Sciatic nerve (tissue), 2 donors: Measurements from ENCODE around the gene ASXL1. TPM values are rescaled to one million over a fixed set of nuclear protein-coding genes. Genes with fewer than 3 reads are reported as not detected.
A peak's percentile ranks its signal among the peaks of the same experiment; 100 is the strongest.

Source experiments
- ATAC-seq: fragments of 200-7000 bp; cut with Tn5 transposase; one replicate; pipeline ENCODE4 v1.9.1; 2020; ENCODE audit warnings: mild to moderate bottlenecking, moderate library complexity
- DNase-seq: peaks from one replicate; pipeline ENCODE4 v3.0.0-alpha.2; 2020; ENCODE audit warnings: low spot score
- intact Hi-C: fragments of 100-400 bp; cut with DNase I; formaldehyde crosslinking; loops from one replicate; pipeline ENCODE4 v1.14.2; 2022
- total RNA-seq: library from RNA; stranded (reverse); fragmentation: NEBNext Ultra II Directional; extraction: Animal tissue kit (Norgen Biotek cat#: 25700); gene quantifications from one replicate; pipeline ENCODE4 v1.2.1, GENCODE V29; 2021
- donor health status: DM: no; HTN: no; CAD: no.
- donor health status: DM: no; HTN: no; CAD: no.

Gene ASXL1
- total RNA-seq, 1 donor from 2014 or later = 113 TPM

DNA sequence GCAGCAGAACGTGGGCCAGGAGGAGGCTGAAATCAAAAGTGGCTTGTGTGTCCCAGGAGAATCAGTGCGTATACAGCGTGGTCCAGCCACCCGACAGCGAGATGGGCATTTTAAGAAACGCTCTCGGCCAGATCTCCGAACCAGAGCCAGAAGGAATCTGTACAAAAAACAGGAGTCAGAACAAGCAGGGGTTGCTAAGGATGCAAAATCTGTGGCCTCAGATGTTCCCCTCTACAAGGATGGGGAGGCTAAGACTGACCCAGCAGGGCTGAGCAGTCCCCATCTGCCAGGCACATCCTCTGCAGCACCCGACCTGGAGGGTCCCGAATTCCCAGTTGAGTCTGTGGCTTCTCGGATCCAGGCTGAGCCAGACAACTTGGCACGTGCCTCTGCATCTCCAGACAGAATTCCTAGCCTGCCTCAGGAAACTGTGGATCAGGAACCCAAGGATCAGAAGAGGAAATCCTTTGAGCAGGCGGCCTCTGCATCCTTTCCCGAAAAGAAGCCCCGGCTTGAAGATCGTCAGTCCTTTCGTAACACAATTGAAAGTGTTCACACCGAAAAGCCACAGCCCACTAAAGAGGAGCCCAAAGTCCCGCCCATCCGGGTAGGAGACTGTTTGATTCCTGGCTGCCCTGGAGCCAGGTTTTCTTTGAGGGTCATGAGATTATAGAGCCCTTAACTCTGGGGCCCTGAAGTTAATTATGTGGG lies 75.3 kb downstream of the ASXL1 start:
- ATAC-seq (peak; percentile 20), DNase-seq (no peak)

DNA sequence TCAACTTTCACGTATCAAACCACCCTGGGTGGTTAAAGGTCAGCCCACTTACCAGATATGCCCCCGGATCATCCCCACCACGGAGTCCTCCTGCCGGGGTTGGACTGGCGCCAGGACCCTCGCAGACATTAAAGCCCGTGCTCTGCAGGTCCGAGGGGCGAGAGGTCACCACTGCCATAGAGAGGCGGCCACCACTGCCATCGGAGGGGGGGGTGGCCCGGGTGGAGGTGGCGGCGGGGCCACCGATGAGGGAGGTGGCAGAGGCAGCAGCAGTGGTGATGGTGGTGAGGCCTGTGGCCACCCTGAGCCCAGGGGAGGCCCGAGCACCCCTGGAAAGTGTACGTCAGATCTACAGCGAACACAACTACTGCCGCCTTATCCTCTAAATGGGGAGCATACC lies 76.3 kb downstream of the ASXL1 start:
- ATAC-seq = peak; percentile 12
- no peak for DNase-seq

More for the DNA sequence above, 75.3 kb downstream of the ASXL1 start:
- intact Hi-C loops = no loop called here

DNA sequence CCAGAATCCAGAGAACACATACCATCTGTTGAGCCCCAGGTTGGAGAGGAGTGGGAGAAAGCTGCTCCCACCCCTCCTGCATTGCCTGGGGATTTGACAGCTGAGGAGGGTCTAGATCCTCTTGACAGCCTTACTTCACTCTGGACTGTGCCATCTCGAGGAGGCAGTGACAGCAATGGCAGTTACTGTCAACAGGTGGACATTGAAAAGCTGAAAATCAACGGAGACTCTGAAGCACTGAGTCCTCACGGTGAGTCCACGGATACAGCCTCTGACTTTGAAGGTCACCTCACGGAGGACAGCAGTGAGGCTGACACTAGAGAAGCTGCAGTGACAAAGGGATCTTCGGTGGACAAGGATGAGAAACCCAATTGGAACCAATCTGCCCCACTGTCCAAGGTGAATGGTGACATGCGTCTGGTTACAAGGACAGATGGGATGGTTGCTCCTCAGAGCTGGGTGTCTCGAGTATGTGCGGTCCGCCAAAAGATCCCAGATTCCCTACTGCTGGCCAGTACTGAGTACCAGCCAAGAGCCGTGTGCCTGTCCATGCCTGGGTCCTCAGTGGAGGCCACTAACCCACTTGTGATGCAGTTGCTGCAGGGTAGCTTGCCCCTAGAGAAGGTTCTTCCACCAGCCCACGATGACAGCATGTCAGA lies 77.4 kb downstream of the ASXL1 start:
- ATAC-seq (no peak), DNase-seq (no peak)
- intact Hi-C loops = no loop called here

More for the DNA sequence above, 76.3 kb downstream of the ASXL1 start:
- intact Hi-C loops = no loop called here

DNA sequence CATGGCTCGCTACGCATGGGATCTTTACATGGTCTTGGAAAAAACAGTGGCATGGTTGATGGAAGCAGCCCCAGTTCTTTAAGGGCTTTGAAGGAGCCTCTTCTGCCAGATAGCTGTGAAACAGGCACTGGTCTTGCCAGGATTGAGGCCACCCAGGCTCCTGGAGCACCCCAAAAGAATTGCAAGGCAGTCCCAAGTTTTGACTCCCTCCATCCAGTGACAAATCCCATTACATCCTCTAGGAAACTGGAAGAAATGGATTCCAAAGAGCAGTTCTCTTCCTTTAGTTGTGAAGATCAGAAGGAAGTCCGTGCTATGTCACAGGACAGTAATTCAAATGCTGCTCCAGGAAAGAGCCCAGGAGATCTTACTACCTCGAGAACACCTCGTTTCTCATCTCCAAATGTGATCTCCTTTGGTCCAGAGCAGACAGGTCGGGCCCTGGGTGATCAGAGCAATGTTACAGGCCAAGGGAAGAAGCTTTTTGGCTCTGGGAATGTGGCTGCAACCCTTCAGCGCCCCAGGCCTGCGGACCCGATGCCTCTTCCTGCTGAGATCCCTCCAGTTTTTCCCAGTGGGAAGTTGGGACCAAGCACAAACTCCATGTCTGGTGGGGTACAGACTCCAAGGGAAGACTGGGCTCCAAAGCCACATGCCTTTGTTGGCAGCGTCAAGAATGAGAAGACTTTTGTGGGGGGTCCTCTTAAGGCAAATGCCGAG lies 78.2 kb downstream of the ASXL1 start:
- intact Hi-C loops = no loop called here
- ATAC-seq (no peak), DNase-seq (no peak)

DNA sequence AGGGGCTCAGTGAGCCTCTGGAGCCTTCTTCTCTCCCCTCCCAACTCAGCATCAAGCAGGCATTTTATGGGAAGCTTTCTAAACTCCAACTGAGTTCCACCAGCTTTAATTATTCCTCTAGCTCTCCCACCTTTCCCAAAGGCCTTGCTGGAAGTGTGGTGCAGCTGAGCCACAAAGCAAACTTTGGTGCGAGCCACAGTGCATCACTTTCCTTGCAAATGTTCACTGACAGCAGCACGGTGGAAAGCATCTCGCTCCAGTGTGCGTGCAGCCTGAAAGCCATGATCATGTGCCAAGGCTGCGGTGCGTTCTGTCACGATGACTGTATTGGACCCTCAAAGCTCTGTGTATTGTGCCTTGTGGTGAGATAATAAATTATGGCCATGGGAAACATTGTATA lies 78.8 kb downstream of the ASXL1 start:
- DNase-seq (no peak), ATAC-seq (no peak)
- intact Hi-C loops = no loop called here

DNA sequence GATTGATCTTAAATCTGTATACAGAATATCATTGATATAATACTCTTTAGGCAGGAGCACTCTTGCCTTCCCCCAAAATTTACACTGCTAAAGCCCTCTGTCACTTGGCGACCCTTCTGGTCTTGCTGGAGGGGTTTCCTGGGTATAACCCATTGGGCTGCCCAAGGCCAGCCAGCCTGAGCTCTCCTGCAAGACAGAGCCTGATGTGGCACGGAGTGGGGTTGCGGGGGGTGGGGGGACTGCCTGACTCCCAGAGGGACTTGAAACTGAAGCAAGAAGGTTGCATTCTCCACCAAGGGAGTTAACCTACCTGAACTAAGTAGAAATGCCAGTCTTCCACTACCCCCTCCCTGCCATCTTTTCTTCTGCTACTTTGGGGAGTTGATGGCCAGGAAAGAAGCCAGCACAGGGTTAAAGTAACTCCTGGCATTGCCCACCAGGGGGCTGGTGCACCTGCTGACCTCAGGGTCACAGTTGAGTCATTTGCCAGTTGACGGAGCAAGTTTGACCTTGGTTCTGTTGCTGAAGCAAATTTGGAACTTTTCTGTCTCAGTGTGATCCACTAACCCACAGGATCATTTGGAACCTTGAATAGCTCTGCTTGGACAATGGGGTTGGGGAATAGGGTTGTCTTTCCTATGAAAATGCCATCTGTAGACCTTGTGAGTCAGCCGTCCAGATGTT lies 79.4 kb downstream of the ASXL1 start:
- ATAC-seq (no peak), DNase-seq (no peak)
- intact Hi-C loops = no loop called here

DNA sequence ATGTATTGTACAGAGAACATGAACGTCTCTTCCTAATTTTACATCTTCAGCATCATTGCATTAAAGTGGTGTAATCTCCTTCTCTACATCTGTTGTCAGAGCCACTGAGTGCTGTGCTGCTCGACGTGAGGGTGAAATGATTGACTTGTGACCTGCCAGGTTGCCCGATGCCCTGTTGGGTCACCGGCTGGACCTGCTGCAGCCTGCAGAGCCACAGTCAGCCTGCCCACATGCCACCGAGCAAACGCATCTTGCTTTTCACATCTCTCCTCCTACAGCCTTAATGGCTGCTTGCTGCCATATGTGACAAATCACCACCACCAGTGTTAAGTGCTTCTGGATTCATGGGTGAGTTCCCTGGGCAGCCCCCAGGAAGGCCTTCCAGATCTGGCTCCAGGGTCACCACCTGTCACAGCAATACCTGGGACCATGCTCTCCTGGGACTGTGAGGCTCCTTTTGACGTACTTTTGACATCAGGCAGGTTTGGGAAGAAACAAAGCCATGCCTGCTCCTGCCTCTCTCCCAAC lies 80.3 kb downstream of the ASXL1 start:
- intact Hi-C loops = no loop called here
- ATAC-seq (no peak), DNase-seq (no peak)

DNA sequence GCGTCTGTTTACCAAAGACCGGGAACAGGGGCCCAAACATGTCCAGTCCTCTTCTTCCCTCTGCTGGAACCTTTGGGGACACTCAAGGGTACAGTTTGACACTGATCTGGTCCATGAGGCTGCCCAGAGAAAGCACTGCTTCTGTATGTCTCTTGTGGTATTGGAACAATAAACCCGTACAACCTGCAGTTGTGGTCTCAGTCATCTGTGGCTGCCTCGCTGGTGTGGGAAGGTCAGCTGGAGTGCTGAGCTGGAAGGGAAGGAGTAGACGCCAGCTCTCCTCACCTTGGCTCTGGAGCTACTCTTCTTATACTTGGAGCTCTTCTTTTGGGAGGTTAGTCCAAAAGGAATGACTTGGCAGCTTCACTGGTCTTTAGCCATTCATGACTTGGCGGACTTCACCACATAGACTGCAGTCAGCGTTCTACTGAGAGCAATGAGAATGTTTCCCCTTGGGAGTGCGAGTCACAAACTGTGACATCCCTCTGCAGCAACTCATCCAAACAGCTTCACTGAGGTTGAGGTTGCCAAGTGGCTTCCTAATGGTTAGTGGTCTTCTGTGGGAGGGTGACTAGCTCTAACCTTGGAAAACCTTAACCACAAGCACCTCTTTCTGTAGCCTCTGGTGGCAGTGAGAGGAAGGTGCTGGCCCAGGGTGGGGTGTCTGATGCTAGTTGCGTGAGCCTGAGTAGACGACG lies 81.2 kb downstream of the ASXL1 start:
- DNase-seq (peak; percentile 14), ATAC-seq (no peak)
- intact Hi-C loops = no loop called here

DNA sequence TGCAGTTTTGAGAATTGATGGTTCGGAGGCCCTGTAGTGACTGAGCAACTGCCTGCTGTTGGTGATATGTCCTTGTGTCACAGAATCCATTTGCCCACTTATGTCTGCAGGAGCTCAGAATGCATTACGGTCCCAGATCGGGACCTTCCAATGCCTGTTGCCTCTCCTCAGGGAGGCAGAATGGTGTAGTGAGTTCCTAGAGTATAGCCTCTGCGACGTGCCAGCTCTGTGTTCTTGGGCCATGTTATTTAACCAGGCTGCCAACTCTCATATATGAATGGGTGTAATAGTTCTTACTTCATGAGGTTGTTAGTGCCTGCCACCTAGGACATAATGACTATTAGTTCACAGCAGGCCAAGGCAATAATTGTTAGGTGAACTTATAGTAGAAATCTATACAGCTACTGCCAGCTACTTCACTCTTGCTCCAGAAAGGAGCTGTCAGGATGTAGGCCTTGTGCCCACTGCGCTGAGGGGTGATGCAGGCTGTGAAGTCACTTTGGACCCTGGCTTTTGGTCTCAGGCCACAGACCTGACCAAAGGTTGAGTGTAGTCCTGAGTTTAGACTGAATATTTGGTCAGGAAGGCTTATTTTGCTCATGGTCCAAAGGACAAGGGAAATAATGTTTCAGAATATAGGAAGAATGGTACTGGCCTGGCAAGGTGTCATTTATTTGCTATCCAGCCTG lies 82.1 kb downstream of the ASXL1 start:
- no peak for ATAC-seq
- no peak for DNase-seq
- intact Hi-C loops = loop anchor here (10.0 kb wide), 1 partner anchor 235 kb away; the partner anchor contains the start of genes PLAGL2 and POFUT1

DNA sequence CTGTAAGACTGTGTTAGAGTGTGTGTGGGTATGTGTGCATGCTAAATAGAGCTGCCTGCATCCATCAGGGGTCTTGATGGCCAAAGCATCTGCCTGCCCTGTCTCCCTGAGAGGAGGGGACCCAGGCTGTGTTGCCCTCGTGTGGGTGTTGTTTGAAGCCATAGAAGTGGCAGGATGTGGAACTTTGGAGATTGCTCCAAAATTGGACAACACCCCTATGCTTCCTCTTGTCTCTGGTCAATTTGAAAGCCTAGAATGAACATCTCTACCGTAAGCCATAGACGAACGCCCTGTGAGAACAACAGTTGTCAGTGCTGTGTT lies 82.6 kb downstream of the ASXL1 start:
- no peak for ATAC-seq
- no peak for DNase-seq
- intact Hi-C loops = loop anchor here (1.0 to 10.0 kb wide), 2 partner anchors 36 to 236 kb away; partner anchors contain the start of genes PLAGL2 and POFUT1

DNA sequence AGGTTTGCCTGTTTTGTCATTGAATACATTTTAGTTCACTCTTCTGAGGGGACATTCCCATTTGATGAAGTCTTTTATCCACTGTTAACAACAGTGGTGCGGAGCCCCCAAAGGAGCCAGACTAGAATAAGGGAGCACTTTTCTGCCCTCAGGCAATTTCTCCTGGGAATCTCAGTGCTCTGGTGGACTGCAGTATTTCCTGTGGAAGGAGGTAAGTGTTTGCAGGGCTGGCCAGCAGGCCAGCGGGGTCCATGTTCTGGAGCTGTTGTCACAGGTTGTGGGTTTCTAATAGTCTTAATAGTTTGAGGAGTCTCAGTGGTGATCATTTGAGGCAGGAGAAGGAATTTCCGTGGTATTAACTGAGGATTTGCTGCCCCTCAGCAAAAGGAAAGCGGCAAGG lies 83.5 kb downstream of the ASXL1 start:
- peak; percentile 44 for DNase-seq
- ATAC-seq = no peak
- intact Hi-C loops = loop anchor here (1.0 to 10.0 kb wide), 2 partner anchors 37 to 237 kb away; partner anchors contain the start of genes PLAGL2 and POFUT1

DNA sequence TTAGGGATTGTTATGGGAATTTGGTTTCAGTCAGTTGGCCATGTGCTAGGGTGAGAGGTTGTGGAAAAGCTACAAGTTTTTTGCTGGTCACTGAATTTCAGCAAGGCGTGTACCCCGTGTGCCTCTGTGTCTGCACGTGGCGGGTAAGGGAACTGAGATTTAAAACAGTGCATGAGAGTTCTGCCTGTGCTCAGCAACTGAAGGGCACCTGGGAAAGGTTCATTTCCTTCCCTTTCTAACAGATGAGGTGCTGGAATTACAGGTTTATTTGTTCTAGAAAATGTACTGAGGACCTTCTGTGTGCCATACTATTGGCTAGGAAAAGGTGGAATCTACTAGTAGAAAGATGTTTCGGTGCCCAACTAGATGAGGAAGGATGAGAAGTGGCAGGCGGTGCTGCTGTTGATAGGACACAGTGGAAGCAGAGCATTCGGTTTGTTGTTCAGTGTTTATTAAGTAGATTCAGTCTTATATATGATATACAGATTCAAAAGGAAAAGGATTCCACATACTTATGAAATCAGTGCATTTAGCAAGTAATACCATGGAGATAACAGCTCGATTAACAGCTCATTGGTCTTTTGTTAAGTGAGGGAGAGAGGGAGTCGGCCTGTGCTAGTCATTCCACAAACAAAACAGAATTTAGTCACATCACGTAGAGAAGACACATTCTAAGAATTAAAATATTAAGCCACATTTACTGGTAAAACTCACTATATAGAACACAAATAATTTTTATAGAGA lies 84.7 kb downstream of the ASXL1 start:
- ATAC-seq = no peak
- no peak for DNase-seq
- intact Hi-C loops = loop anchor here (10.0 kb wide), 1 partner anchor 238 kb away; the partner anchor contains the start of genes PLAGL2 and POFUT1

DNA sequence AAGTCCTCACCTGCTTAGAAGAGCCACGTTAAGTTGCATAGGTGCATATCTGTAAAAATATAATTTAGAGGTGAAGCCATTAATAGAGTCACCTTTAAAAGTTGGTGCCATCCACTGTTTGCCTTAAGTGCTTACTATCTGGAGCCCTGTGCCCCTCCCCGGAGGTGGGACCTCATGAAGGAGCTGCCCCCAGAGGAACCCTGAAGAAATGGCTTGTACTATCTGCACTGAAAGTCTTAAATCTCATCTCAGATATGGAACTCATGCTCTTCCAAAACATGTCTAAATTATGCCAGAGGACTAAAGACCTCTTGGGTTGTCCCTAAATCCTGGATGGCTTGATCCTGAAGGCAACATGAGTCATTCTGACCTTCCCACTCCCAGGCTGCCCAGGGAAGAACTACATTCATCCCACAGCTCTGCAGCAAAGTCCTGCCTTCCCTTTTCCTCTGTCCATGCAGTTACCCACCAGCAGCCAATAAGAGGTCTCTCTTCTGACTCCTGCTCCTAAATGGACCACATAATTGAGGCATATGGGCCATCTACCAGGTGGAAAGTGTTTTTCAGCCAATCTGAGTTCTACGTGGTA lies 85.3 kb downstream of the ASXL1 start:
- intact Hi-C loops = loop anchor here (10.0 kb wide), 1 partner anchor 239 kb away; the partner anchor contains the start of genes PLAGL2 and POFUT1
- ATAC-seq = no peak

DNA sequence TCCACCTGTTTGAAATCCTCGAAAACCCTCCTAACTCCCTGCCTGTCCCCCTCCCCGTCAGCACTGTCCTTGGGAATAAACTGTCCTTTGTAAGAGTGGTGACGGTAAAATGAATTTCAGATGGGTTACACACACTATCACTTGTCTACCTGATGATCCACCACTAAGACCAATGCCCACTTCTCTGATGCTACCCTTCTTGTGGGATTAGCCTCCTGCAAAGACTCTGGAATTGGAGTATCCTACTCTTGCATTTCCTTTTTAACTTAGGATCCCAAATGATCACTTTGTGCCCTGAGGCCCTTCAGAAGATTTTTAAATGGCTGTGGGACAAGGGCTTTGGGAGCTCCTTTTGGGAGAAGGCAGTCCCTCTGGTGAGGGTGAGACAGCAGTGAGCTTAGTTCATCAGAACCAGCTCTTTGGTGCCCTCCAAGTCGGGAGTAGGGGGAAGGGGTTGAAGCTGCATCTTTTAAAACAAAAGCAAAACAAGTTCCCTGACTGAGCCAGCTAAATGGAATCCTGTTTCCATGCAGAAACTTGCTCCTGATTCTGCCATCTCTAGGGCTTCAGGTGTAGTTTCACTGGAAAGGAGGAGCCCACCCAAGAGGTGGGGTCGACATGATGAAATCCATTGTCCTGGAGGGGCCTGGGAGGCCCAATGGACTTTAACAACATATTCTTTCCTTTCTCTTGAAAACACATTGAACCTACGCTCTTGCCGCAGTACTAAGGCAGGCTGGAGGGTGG lies 86.5 kb downstream of the ASXL1 start:
- no peak for ATAC-seq
- DNase-seq = peak; percentile 18

More for the DNA sequence above, 85.3 kb downstream of the ASXL1 start:
- DNase-seq = no peak

DNA sequence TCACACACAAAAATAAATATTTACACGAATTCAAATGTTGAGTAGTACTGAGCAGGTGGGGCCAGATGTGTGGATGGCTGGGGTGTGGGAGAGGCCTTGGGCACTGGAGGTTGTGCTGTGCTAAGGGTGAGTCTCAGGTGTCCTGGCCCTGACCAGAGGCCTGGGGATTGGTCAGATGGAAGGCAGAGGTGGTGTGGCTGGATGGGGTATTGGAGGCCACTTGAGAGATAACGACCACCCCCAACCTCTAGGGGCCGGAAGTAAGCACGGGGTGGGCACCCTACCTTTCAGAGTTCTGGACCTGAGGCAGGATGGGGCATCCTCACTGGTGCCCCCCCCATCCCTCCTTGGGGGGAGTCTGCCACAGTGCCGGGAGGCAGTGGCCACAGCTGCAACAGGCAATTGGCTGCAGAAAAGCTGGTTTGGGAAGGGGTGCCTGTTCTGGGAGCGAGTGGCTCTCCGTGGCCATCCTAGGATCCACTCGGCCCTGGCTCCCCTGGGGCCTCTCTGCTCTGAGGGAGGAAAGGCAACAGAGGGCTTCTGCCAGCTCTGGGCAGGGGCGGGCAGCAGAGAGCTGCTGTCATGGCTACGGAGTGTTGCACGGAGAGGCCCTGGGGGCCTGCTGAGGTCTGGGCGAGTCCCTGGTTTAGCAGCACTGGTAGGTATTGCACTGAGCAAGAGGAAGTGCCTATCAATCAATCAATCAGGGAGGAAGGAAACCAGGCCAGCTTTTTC lies 87.6 kb downstream of the ASXL1 start:
- DNase-seq (peak; percentile 58), ATAC-seq (peak; percentile 29)
- intact Hi-C loops = loop anchor here (10.0 kb wide), 1 partner anchor 241 kb away; the partner anchor contains the start of genes PLAGL2 and POFUT1

More for the DNA sequence above, 86.5 kb downstream of the ASXL1 start:
- intact Hi-C loops = loop anchor here (10.0 kb wide), 1 partner anchor 240 kb away; the partner anchor contains the start of genes PLAGL2 and POFUT1
